Calu3 (cell line): Measurements from ENCODE around the gene CD164. TPM values are rescaled to one million over a fixed set of nuclear protein-coding genes. Genes with fewer than 3 reads are reported as not detected.

Source experiments
- BruUV-seq: library from RNA; stranded (reverse); fragments of 400-500 nt; replicated peaks from 2 replicates; lab custom pipeline; 2021; lab: Mats Ljungman, UMichigan
- CTCF ChIA-PET: fragments of 300-600 bp; sonication (Branson Sonifier 250); formaldehyde crosslinking; loops from one replicate; lab custom pipeline; 2022; ENCODE audit warnings: antibody characterized with exemption; lab: Charles Lee
- DNase-seq: peaks from one replicate; pipeline ENCODE4 v3.0.0; 2022
- H3K27ac Mint-ChIP-seq: one replicate; pipeline ENCODE4 v1.8.0; 2022; ENCODE audit warnings: mixed read lengths; ENCODE audit not compliant: unreplicated experiment
- H3K27me3 Mint-ChIP-seq: one replicate; pipeline ENCODE4 v1.8.0; 2022; ENCODE audit warnings: mixed read lengths; ENCODE audit not compliant: unreplicated experiment
- H3K36me3 Mint-ChIP-seq: one replicate; pipeline ENCODE4 v1.8.0; 2022; ENCODE audit warnings: mild to moderate bottlenecking, moderate library complexity, mixed read lengths; ENCODE audit not compliant: insufficient read depth, unreplicated experiment
- H3K4me1 Mint-ChIP-seq: one replicate; pipeline ENCODE4 v1.8.0; 2022; ENCODE audit warnings: mild to moderate bottlenecking, low read depth, mixed read lengths; ENCODE audit not compliant: unreplicated experiment
- H3K4me3 Mint-ChIP-seq: one replicate; pipeline ENCODE4 v1.8.0; 2022; ENCODE audit warnings: mild to moderate bottlenecking, low read depth, moderate library complexity, mixed read lengths; ENCODE audit not compliant: unreplicated experiment
- H3K9me3 Mint-ChIP-seq: one replicate; pipeline ENCODE4 v1.8.0; 2022; ENCODE audit warnings: low read depth, mixed read lengths; ENCODE audit not compliant: unreplicated experiment
- intact Hi-C: fragments of 100-400 bp; cut with micrococcal nuclease; formaldehyde crosslinking; loops from one replicate; pipeline ENCODE4 v1.10.0; 2022; ENCODE audit not compliant: unreplicated experiment
- total RNA-seq: library from RNA; stranded (reverse); gene quantifications from 2 replicates; pipeline ENCODE4 v1.2.3, GENCODE V29; 2022
- TF ChIP-seq, protein P1 (sequence below): fragments of 200-600 bp; IDR thresholded peaks from one replicate; pipeline ENCODE4 v1.8.0; 2022; ENCODE audit warnings: antibody characterized with exemption; ENCODE audit not compliant: unreplicated experiment

CD164 gene
- total RNA-seq, 1 experiment from 2014 or later, result 343 TPM

DNA sequence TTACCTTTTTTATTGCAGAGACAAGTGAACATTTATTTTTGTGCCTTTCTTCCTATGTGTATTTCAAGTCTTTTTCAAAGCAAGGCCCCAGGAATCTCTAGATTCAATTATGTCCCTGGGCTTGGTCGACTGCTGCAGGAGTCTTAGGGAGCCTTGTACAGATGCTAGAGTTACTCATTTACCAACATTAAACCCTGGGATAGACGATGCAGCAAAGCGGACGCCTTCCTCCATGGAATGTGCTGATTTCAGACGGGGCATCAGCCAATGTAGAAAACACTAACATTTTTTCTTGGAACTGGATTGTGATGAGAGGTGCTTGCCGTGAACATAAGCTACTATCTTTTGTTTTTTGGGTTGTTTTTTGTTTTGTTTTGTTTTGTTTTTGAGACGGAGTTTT lies 55.9 kb downstream of the CD164 start:
- CTCF ChIA-PET, result interaction anchor here (0.6 kb wide), 1 partner anchor 186 kb away, joined by 6 read pairs; no protein-coding TSS in a partner anchor
- intact Hi-C loops, result no loop called here
- no peaks in the 10 kb centered on the region for H3K27me3 Mint-ChIP-seq

DNA sequence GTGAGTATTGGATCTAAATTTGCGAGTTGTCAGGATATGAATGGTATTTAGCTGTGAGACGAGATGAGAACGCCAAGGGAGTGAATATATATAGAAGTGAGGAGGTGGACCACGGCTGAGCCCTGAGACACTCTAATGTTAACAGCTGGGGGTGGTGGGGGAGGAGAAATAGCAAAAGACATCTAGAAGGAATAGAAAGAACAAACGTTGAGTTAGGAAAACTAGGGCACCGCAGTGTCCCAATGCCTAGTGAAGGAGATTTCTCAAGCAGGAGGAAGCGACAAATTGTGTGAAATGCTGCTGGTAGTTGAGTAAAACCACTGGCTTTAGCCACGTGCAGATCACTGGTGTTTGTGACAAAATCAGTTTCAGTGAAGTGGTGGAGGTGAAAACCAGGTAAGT lies 56.9 kb downstream of the CD164 start:
- no peaks in the 10 kb centered on the region for H3K27me3 Mint-ChIP-seq
- no peaks in the 10 kb centered on the region for H3K9me3 Mint-ChIP-seq
- TF ChIP-seq, protein P1, sequence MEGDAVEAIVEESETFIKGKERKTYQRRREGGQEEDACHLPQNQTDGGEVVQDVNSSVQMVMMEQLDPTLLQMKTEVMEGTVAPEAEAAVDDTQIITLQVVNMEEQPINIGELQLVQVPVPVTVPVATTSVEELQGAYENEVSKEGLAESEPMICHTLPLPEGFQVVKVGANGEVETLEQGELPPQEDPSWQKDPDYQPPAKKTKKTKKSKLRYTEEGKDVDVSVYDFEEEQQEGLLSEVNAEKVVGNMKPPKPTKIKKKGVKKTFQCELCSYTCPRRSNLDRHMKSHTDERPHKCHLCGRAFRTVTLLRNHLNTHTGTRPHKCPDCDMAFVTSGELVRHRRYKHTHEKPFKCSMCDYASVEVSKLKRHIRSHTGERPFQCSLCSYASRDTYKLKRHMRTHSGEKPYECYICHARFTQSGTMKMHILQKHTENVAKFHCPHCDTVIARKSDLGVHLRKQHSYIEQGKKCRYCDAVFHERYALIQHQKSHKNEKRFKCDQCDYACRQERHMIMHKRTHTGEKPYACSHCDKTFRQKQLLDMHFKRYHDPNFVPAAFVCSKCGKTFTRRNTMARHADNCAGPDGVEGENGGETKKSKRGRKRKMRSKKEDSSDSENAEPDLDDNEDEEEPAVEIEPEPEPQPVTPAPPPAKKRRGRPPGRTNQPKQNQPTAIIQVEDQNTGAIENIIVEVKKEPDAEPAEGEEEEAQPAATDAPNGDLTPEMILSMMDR, result no peak
- BruUV-seq, result no TSS peak
- H3K4me1 Mint-ChIP-seq, result no peaks in the 10 kb centered on the region
- CTCF ChIA-PET, result no interaction called here
- H3K27ac Mint-ChIP-seq, result no peak overlapping the region
- no peak for DNase-seq
- no peak overlapping the region for H3K4me3 Mint-ChIP-seq
- no peaks in the 10 kb centered on the region for H3K36me3 Mint-ChIP-seq
- intact Hi-C loops, result no loop called here

More for the DNA sequence above, 55.9 kb downstream of the CD164 start:
- TF ChIP-seq, protein P1, result no peak
- no peaks in the 10 kb centered on the region for H3K9me3 Mint-ChIP-seq
- no peak for DNase-seq
- no peak overlapping the region for H3K4me3 Mint-ChIP-seq
- no peaks in the 10 kb centered on the region for H3K4me1 Mint-ChIP-seq
- no TSS peak for BruUV-seq
- no peak overlapping the region for H3K27ac Mint-ChIP-seq
- H3K36me3 Mint-ChIP-seq, result no peaks in the 10 kb centered on the region

DNA sequence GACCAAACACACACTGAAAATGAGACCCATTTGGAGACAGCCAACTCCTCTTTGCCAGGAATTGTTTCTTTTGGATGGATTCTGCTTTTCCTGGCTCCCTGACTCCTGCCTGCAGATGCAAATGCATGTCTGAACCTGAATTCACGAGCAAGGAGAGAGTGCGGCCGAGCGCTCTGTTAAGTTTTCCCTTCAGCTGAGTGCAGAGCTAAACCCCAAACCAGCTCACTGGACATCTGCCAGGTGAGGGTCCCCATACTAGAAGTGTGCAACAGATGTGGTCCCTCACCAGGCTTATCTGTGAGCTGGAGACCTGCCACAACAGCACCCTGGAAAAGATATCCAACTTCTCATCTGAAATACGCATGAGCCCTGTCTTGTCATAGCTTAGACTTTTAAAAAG lies 59.0 kb downstream of the CD164 start:
- CTCF ChIA-PET, result no interaction called here
- BruUV-seq, result no TSS peak
- TF ChIP-seq, protein P1, result no peak

DNA sequence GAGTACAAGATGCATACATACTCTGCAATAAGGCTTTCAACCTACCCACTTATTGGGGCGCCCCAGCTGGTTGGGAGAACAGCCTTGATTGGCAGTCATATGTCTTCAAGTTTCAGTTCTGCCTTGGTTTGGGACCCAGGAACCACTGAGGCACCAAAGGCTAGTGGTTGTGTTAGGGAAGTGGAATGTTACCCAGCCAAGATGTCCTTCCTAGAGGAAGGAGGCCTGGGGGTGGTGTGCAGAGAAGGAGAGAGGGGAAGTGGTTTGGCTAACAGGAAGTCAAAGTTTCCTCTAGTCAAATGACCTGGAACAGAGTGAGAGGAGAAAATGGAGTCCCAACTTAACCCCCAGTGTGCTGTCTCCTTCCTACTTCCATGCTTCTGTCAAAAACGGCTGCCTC lies 59.4 kb downstream of the CD164 start:
- no peak overlapping the region for H3K27ac Mint-ChIP-seq
- H3K9me3 Mint-ChIP-seq, result no peaks in the 10 kb centered on the region
- CTCF ChIA-PET, result no interaction called here
- H3K36me3 Mint-ChIP-seq, result no peaks in the 10 kb centered on the region
- TF ChIP-seq, protein P1, result no peak
- H3K4me1 Mint-ChIP-seq, result peaks cover 15% of the 10 kb centered on the region
- H3K27me3 Mint-ChIP-seq, result no peaks in the 10 kb centered on the region
- no peak overlapping the region for H3K4me3 Mint-ChIP-seq
- intact Hi-C loops, result no loop called here
- no TSS peak for BruUV-seq
- DNase-seq, result no peak

More for the DNA sequence above, 59.0 kb downstream of the CD164 start:
- H3K4me1 Mint-ChIP-seq, result peaks cover 11% of the 10 kb centered on the region
- DNase-seq, result no peak
- intact Hi-C loops, result no loop called here
- no peak overlapping the region for H3K27ac Mint-ChIP-seq
- no peaks in the 10 kb centered on the region for H3K36me3 Mint-ChIP-seq
- no peaks in the 10 kb centered on the region for H3K27me3 Mint-ChIP-seq
- H3K9me3 Mint-ChIP-seq, result no peaks in the 10 kb centered on the region
- H3K4me3 Mint-ChIP-seq, result no peak overlapping the region
